ENCODE results near the gene GPR107. TPM values are rescaled to one million over a fixed set of nuclear protein-coding genes. Genes with fewer than 3 reads are reported as not detected.

GPR107 gene
- polyA plus RNA-seq, 3 donors = 53.8 to 56.0 (median 54.4) TPM

GRCh38 chr9:130128733-130129431 is 75.2 kb downstream of the GPR107 start:
- no peak for DNase-seq (ENCODE audit: low read depth in 3 of 3, low spot score in 2 of 3)

- DNase-seq (ENCODE audit: low read depth in 3 of 3, low spot score in 2 of 3) = no peak
These were observed 75.8 kb downstream of the GPR107 start for GRCh38 chr9:130129432-130130061.

DNA sequence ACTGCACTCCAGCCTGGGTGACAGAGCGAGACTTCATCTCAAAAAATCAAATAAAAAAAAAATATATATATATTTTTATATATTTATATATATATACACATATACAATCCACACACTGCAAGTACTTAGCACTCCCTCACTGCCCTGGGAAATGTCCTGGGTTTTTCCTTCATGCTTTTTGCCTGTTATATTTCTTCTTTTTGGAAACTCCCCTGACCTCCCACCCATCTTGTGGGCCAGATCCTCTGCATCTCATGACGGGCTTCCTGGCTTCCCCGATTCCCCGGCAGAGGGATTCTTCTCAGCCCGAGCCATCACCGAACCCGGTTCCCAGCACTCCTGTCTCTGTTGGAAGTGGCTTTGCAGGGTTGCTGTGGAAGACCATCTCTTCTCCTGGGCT is 79.0 kb downstream of the GPR107 start:
- DNase-seq (ENCODE audit: low read depth in 3 of 3, low spot score in 2 of 3) = no peak

DNA sequence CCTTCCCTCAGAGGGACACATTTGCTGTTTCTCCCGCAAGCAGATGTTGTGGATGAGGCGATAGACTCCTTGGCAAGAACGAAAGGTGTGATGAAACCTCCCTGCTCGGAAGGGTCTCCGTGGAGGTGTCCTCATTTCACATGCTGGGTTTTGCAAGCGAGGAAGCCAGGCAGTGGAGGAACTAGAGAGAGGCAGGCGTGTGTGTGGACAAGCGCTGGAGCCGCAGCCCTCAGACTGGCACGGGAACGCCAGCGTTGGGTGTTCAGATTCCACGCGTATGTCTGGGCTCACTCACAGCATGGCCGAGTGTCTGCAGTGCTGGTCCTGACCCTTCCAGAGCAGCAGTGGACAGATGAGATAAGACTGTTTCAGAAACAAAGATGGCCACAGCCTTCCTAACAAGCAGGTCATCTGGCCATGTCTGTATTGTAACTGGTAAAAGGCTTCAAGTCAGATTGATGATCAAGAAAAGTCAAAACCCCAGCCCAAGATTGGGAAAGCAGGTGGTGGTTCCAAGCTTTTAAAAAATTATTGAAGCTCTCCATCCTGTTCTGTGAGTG is 83.5 kb downstream of the GPR107 start:
- DNase-seq (ENCODE audit: low read depth in 3 of 3, low spot score in 2 of 3) = no peak

DNA sequence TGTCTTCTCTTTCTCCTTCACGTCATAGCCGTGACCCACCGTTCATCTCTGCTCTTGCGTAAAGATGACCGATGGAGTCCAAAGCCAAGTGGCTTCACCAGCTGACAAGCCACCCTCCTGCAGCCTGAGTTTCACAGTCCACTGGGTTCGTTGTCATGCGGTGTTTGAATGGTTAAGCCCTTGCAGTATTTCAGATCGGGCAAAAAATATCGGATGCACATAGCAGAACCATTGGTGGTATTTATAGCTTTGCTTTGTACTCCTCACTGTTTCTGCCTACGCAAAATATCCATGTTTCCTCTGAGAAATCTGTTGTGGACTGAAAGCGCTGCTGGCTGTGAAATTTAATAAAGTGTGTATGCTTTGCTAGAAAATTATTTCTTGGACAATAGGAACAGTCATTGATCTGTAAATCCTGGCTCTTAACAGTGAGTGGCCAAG is 84.0 kb downstream of the GPR107 start:
- DNase-seq (ENCODE audit: low read depth in 3 of 3, low spot score in 2 of 3) = no peak

- no peak for DNase-seq (ENCODE audit: low read depth in 3 of 3, low spot score in 2 of 3)
These were observed 84.5 kb downstream of the GPR107 start for GRCh38 chr9:130138171-130138653.

DNA sequence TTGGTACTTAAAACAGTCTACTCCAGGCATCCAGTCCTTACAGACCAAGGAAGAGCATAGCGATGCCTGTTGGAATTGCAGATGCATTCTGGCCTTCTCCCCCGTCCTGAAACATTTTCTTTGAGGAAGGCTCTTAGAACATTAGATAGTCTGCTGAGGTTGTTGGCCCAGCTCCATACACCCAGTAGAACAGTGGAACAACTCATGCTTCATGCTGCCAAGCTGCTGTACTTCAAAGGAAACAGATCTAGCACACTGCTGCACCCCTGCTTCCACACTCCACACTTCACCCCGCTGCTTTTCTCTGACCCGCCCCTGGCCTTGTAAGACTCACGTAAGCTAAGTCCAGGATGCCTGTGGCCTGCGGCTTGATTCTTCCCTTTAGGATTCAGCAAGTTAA is 85.1 kb downstream of the GPR107 start:
- DNase-seq (ENCODE audit: low read depth in 3 of 3, low spot score in 2 of 3) = no peak

DNA sequence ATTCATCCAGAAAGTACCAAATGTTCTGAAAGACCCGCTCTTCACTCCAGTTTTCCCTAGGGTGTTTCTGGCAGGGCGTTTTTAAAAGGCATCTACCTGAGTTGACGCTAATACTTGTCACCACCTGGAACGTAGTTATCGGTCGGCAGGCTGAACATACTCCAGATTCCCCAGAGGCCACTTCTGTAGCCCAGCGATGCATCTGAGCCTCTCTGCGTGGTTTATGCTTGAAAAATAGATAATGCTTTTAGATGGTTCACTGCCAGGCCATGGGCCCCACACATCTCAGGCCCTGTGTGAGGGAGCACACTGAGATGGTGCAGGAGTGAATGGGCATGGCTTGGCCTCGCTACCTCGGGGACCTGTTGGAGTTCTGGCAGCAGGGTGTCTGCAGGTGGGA is 85.5 kb downstream of the GPR107 start:
- DNase-seq (ENCODE audit: low read depth in 3 of 3, low spot score in 2 of 3) = no peak

DNA sequence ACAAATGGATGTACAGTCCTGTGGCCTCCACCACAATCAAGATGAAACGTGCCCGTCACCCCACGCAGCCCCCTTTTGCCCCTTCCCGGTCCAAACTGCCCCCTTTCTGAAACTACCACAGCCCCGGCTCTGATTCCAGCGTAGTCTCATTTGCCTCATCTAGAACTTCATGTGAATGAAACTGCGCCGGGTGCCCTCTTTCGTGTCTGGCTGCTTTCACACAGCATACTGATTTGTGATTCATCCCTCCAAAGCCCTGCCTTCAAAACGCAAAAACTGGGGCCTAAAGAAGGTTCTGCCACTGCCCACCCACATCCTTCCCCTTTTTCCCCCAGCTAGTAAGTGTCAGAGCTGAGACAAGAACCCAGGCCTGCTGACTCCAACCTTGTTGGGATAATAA is 87.0 kb downstream of the GPR107 start:
- DNase-seq (ENCODE audit: low read depth in 3 of 3, low spot score in 2 of 3) = no peak

- DNase-seq (ENCODE audit: low read depth in 3 of 3, low spot score in 2 of 3) = no peak
These were observed 88.3 kb downstream of the GPR107 start for GRCh38 chr9:130142056-130142455.

DNA sequence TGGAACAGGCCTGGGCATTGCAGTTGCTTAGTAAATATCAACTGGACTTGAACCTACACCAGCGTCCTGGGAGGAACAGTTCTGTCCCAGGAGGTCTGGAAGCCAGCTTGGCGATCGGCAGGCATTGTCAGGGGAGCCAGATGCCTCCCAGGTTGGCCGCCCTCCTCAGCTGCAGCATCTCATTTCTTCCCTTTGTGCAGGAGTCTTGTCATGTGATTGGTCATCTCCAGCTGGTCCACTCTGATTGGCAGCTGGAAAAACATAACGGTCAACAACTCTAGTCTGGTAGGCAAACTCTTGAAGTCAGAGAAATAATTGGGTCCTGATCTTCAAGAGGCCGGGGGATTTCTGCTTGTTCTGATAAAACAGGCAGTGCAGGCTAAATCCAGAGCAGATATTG is 88.9 kb downstream of the GPR107 start:
- DNase-seq (ENCODE audit: low read depth in 3 of 3, low spot score in 2 of 3) = no peak

GRCh38 chr9:130143279-130143893 is 89.7 kb downstream of the GPR107 start:
- DNase-seq (ENCODE audit: low read depth in 3 of 3, low spot score in 2 of 3) = no peak

DNA sequence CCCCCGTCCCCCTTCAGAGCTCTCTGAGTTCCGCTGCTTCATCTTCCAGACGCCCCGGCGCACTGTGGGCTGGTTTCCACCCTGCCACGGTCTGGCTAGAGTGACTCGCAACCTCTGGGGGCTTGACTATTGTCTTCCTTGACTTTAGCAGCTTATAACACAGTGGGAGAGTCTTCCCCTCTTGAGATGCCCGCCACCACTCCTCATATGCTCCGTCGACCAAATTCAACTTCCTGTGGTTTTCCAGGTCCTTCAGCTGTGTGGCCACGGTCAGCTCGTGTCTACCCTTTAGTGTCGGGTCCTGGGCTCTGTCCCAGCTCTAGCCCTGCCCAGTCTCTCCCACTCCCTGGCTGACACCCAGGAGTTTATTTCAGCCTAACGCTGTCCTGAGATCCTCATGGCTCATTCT is 90.3 kb downstream of the GPR107 start:
- no peak for DNase-seq (ENCODE audit: low read depth in 3 of 3, low spot score in 2 of 3)

GRCh38 chr9:130144703-130145102 is 91.0 kb downstream of the GPR107 start:
- DNase-seq (ENCODE audit: low read depth in 3 of 3, low spot score in 2 of 3) = no peak

GRCh38 chr9:130145658-130146057 is 92.0 kb downstream of the GPR107 start:
- DNase-seq (ENCODE audit: low read depth in 3 of 3, low spot score in 2 of 3) = no peak

DNA sequence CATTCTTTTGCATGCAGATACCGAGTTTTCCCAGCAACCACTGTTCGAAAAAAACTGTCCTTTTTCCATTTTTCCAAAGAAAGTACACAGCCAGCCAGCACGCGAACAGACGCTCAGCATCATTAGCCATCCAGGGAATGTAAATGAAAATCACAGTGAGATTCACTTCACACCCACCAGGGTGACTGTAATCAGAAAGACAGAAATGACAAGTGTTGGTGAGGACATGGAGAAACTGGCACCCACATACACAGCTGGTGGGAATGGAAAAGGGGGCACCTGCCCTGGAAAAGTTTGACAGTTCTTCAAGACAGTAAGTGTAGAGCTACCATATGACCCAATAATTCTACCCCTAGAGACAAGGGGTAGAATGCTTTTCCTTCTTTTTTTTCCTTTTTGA is 93.5 kb downstream of the GPR107 start:
- no peak for DNase-seq (ENCODE audit: low read depth in 3 of 3, low spot score in 2 of 3)

- no peak for DNase-seq (ENCODE audit: low read depth in 3 of 3, low spot score in 2 of 3)
These were observed 94.2 kb downstream of the GPR107 start for GRCh38 chr9:130147910-130148309.

- no peak for DNase-seq (ENCODE audit: low read depth in 3 of 3, low spot score in 2 of 3)
These were observed 95.3 kb downstream of the GPR107 start for GRCh38 chr9:130149031-130149430.

GRCh38 chr9:130149654-130150286 is 96.1 kb downstream of the GPR107 start:
- DNase-seq (ENCODE audit: low read depth in 3 of 3, low spot score in 2 of 3) = no peak

GRCh38 chr9:130150779-130151382 is 97.2 kb downstream of the GPR107 start:
- DNase-seq (ENCODE audit: low read depth in 3 of 3, low spot score in 2 of 3) = no peak

- no peak for DNase-seq (ENCODE audit: low read depth in 3 of 3, low spot score in 2 of 3)
These were observed 101.1 kb downstream of the GPR107 start for GRCh38 chr9:130154816-130155215.
